Activated CD8-positive, alpha-beta T cell treated with anti-CD3 and anti-CD28 coated beads for 36 hours (primary cell): Measurements from ENCODE around the gene NUDT3. TPM values are rescaled to one million over a fixed set of nuclear protein-coding genes. Genes with fewer than 3 reads are reported as not detected.

ENCODE experiments used
- ATAC-seq: fragments of 200-7000 bp; cut with Tn5 transposase; one replicate; pipeline ENCODE4 v1.10.0; 2021; ENCODE audit warnings: mild to moderate bottlenecking, moderate library complexity
- CTCF ChIA-PET: fragments of 350-600 bp; sonication (Branson Sonifier 250); formaldehyde crosslinking; loops from one replicate; lab custom pipeline; 2021; ENCODE audit warnings: antibody characterized with exemption; lab: Charles Lee
- POLR2A ChIA-PET: fragments of 350-600 bp; sonication (Branson Sonifier 250); formaldehyde crosslinking; loops from one replicate; lab custom pipeline; 2021; ENCODE audit warnings: antibody characterized with exemption; lab: Charles Lee
- DNase-seq: peaks from one replicate; pipeline ENCODE4 v3.0.0-alpha.2; 2020
- H3K27ac Mint-ChIP-seq: one replicate; pipeline ENCODE4 v1.8.0; 2021; ENCODE audit warnings: mild to moderate bottlenecking, mixed read lengths
- H3K27me3 Mint-ChIP-seq: one replicate; pipeline ENCODE4 v1.8.0; 2021; ENCODE audit warnings: mixed read lengths
- H3K36me3 Mint-ChIP-seq: one replicate; pipeline ENCODE4 v1.8.0; 2021; ENCODE audit warnings: low read depth, mixed read lengths
- H3K4me1 Mint-ChIP-seq: one replicate; pipeline ENCODE4 v1.8.0; 2021; ENCODE audit warnings: low read depth, mixed read lengths
- H3K4me3 Mint-ChIP-seq: one replicate; pipeline ENCODE4 v1.8.0; 2021; ENCODE audit warnings: mild to moderate bottlenecking, moderate library complexity, mixed read lengths
- H3K9me3 Mint-ChIP-seq: one replicate; pipeline ENCODE4 v1.8.0; 2021; ENCODE audit warnings: mixed read lengths
- CTCF ChIP-seq: fragments of 200-600 bp; IDR thresholded peaks from one replicate; pipeline ENCODE4 v1.8.0; 2022; ENCODE audit warnings: antibody characterized with exemption, mild to moderate bottlenecking
- intact Hi-C: fragments of 100-400 bp; cut with micrococcal nuclease; formaldehyde crosslinking; loops from one replicate; pipeline ENCODE4 v1.10.0; 2022
- total RNA-seq, 2 experiments: library from RNA; stranded (reverse); gene quantifications; one replicate each; pipeline ENCODE4 v1.2.3, GENCODE V29; 2021

NUDT3 gene
- total RNA-seq, 2 experiments from 2014 or later = 15.0 to 15.2 TPM

- no peaks in the 10 kb centered on the region for H3K36me3 Mint-ChIP-seq
- H3K4me3 Mint-ChIP-seq = no peak overlapping the region
- H3K4me1 Mint-ChIP-seq = peaks cover 49% of the 10 kb centered on the region
- H3K27me3 Mint-ChIP-seq = no peaks in the 10 kb centered on the region
- ChIA-PET POLR2A (interaction anchor here (1.4 to 1.5 kb wide), 2 partner anchors 16 to 106 kb away, joined by 3 to 4 read pairs; no protein-coding TSS in a partner anchor), CTCF (interaction anchor here (1.7 kb wide), 1 partner anchor 67 kb away, joined by 8 read pairs; the partner anchor contains the start of gene SMIM29)
- peak overlapping the region; percentile 76 for H3K27ac Mint-ChIP-seq
- no peak for DNase-seq
- H3K9me3 Mint-ChIP-seq = no peaks in the 10 kb centered on the region
- ATAC-seq = no peak
- no peak for TF ChIP-seq CTCF
- intact Hi-C loops = no loop called here
These were observed 75.9 kb downstream of the NUDT3 start for GRCh38 chr6:34316431-34317171.

GRCh38 chr6:34315780-34316179, 76.7 kb downstream of the NUDT3 start:
- H3K27ac Mint-ChIP-seq = peak overlapping the region; percentile 76
- intact Hi-C loops = no loop called here
- POLR2A ChIA-PET = interaction anchor here (0.5 to 1.5 kb wide), 3 partner anchors 26 to 107 kb away, joined by 3 to 4 read pairs (median 4); no protein-coding TSS in a partner anchor

GRCh38 chr6:34315256-34315655, 77.2 kb downstream of the NUDT3 start:
- Mint-ChIP-seq H3K27ac (peak overlapping the region; percentile 76), H3K4me1 (peaks cover 49% of the 10 kb centered on the region), H3K36me3 (no peaks in the 10 kb centered on the region), H3K9me3 (no peaks in the 10 kb centered on the region), H3K27me3 (no peaks in the 10 kb centered on the region), H3K4me3 (no peak overlapping the region)
- ChIA-PET POLR2A (interaction anchor here (0.5 to 1.5 kb wide), 3 partner anchors 25 to 107 kb away, joined by 3 to 4 read pairs (median 4); no protein-coding TSS in a partner anchor), CTCF (interaction anchor here (1.7 kb wide), 1 partner anchor 65 kb away, joined by 8 read pairs; the partner anchor contains the start of gene SMIM29)
- intact Hi-C loops = no loop called here
- DNase-seq (no peak), ATAC-seq (no peak)
- TF ChIP-seq CTCF = no peak

More at GRCh38 chr6:34315780-34316179, 76.7 kb downstream of the NUDT3 start:
- H3K4me3 Mint-ChIP-seq = peak overlapping the region; percentile 32
- H3K27me3 Mint-ChIP-seq = no peaks in the 10 kb centered on the region
- DNase-seq (peak; percentile 39), ATAC-seq (peak; percentile 73)
- TF ChIP-seq CTCF = no peak
- H3K4me1 Mint-ChIP-seq = peaks cover 49% of the 10 kb centered on the region
- no peaks in the 10 kb centered on the region for H3K36me3 Mint-ChIP-seq
- no peaks in the 10 kb centered on the region for H3K9me3 Mint-ChIP-seq
- CTCF ChIA-PET = interaction anchor here (1.7 kb wide), 1 partner anchor 66 kb away, joined by 8 read pairs; the partner anchor contains the start of gene SMIM29

GRCh38 chr6:34312259-34312658, 80.2 kb downstream of the NUDT3 start:
- H3K36me3 Mint-ChIP-seq = no peaks in the 10 kb centered on the region
- no peak overlapping the region for H3K27ac Mint-ChIP-seq
- ATAC-seq = no peak
- POLR2A ChIA-PET = no interaction called here
- no peaks in the 10 kb centered on the region for H3K27me3 Mint-ChIP-seq
- CTCF ChIA-PET = no interaction called here
- intact Hi-C loops = no loop called here
- H3K4me1 Mint-ChIP-seq = peaks cover 34% of the 10 kb centered on the region
- H3K4me3 Mint-ChIP-seq = no peak overlapping the region
- no peaks in the 10 kb centered on the region for H3K9me3 Mint-ChIP-seq
- no peak for DNase-seq
- TF ChIP-seq CTCF = no peak

GRCh38 chr6:34310817-34311216, 81.7 kb downstream of the NUDT3 start:
- POLR2A ChIA-PET = no interaction called here
- Mint-ChIP-seq H3K4me1 (peaks cover 19% of the 10 kb centered on the region), H3K4me3 (no peak overlapping the region), H3K27me3 (no peaks in the 10 kb centered on the region), H3K27ac (no peak overlapping the region), H3K36me3 (no peaks in the 10 kb centered on the region), H3K9me3 (no peaks in the 10 kb centered on the region)
- CTCF ChIA-PET = no interaction called here
- intact Hi-C loops = no loop called here
- DNase-seq (no peak), ATAC-seq (no peak)
- TF ChIP-seq CTCF = no peak
